Measurements from ENCODE around the gene RICTOR.

RICTOR gene

DNA sequence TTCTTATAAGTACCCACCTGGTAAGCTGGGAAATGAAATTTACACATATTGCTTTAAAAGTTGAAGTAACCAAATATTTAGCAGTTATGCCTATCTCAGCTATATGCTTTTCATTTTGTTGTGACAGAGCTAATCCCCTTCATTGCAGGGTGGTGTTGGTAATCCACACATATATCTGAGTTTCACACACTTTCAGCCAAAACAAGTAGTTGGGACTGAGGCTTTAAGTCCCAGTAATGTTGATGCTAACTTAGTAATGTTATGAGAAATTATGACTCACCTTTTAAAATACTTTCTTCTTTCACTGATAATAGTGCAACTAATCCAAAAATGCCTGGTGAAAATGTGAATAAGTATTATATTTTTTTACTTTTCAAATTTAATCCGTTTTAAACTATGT lies 19.2 kb upstream of the RICTOR start:
- TF ChIP-seq, protein P1, sequence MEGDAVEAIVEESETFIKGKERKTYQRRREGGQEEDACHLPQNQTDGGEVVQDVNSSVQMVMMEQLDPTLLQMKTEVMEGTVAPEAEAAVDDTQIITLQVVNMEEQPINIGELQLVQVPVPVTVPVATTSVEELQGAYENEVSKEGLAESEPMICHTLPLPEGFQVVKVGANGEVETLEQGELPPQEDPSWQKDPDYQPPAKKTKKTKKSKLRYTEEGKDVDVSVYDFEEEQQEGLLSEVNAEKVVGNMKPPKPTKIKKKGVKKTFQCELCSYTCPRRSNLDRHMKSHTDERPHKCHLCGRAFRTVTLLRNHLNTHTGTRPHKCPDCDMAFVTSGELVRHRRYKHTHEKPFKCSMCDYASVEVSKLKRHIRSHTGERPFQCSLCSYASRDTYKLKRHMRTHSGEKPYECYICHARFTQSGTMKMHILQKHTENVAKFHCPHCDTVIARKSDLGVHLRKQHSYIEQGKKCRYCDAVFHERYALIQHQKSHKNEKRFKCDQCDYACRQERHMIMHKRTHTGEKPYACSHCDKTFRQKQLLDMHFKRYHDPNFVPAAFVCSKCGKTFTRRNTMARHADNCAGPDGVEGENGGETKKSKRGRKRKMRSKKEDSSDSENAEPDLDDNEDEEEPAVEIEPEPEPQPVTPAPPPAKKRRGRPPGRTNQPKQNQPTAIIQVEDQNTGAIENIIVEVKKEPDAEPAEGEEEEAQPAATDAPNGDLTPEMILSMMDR (conservative IDR thresholded peaks at IDR 0.05) = no peak
- H3K27ac ChIP-seq = no peak overlapping the region

DNA sequence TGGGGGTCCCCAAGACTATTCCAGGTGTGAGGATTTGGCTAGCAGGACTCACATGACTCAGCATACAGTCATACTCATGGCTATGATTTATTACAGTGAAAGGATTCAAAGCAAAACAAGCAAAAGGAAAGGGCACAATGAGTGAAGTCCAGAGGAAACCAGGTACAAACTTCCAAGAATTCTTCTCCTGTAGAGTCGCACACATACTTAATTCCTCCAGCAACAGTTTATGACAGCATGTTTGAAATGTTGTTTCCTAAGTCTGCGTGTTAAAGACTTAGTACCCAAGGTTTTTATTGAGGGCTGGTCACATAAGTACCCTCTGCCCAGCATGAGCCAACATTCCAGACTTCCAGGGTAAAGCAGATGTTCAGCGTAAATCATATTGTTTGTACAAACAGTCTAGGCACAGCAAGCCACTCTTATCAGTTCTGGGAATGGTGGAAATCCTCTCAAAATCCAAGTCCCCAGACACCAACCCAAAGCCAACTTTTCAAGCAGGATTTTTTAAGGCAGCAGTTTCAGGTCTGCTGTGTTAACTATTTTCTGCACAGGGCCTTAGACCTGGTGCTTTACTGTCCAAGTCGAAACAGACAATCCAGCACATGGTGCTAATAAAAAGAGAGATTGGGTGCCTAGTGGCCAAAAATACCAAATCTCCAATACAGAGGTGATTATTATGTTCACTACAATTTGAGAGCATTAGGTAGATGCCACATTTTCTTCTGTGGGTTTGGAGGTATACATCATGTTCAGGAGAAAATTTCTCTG lies 18.6 kb upstream of the RICTOR start:
- TF ChIP-seq, protein P1 (conservative IDR thresholded peaks at IDR 0.05) = no peak
- no peak overlapping the region for H3K27ac ChIP-seq

DNA sequence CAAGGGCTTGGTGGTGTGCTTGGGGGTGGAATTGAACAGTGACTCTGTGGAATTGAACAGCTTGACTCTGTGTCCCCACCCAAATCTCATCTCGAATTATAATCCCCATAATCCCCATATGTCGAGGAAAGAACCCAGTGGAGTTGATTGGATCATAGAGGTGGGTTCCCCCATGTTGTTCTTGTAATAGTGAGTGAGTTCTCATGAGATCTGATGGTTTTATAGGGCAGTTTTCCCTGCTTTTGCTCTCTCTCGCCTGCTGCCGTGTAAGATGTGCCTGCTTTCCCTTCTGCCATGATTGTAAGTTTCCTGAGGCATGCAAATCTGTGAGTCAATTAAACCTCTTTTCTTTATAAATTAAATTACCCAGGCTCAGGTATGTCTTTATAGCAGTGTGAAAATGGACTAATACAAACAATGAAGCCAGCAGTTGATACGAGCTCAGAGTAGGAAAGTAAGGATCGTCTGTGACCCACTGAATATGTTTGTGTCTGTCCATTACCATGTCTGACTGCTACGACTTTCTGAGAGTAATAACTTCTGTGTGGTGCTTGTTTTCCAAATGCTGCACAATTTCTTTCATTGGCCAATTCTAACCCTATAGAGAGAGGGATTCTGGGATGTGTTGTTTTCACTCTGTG lies 17.9 kb upstream of the RICTOR start:
- TF ChIP-seq, protein P1 (conservative IDR thresholded peaks at IDR 0.05) = no peak
- H3K27ac ChIP-seq = no peak overlapping the region

DNA sequence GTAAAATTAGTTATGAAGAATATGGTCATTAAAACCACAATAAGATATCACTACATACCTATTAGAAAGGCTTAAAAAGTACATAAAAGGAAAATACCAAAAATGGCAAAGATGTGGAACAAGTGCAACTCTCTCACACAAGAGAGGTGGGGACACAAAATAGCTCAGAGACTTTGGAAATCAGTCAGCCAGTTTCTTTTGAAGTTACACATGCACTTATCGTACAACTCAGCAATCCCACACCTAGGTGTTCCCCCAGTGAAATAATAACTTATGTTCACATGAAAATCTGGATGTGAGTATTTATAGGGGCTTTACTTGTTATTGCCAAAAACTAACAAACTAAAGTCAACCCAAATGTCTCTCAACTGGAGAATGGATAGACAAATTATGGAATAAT lies 9.8 kb upstream of the RICTOR start:
- no peak overlapping the region for H3K27ac ChIP-seq
- TF ChIP-seq, protein P1 (conservative IDR thresholded peaks at IDR 0.05) = no peak

DNA sequence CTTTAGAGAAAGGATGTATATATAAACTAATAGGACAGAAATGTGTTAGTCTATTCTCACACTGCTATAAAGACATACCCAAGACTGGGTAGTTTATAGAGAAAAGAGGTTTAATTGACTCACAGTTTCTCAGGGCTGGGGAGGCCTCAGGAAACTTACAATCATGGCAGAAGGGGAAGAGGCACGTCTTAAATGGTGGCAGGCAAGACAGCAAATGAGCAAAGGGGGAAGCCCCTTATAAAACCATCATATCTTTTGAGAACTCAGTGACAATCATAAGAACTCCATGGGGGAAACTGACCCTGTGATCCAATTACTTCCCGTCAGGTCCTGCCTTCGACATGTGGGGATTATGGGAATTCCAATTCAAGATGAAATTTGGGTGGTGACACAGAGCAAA lies 8.8 kb upstream of the RICTOR start:
- no peak overlapping the region for H3K27ac ChIP-seq
- TF ChIP-seq, protein P1 (conservative IDR thresholded peaks at IDR 0.05) = no peak

DNA sequence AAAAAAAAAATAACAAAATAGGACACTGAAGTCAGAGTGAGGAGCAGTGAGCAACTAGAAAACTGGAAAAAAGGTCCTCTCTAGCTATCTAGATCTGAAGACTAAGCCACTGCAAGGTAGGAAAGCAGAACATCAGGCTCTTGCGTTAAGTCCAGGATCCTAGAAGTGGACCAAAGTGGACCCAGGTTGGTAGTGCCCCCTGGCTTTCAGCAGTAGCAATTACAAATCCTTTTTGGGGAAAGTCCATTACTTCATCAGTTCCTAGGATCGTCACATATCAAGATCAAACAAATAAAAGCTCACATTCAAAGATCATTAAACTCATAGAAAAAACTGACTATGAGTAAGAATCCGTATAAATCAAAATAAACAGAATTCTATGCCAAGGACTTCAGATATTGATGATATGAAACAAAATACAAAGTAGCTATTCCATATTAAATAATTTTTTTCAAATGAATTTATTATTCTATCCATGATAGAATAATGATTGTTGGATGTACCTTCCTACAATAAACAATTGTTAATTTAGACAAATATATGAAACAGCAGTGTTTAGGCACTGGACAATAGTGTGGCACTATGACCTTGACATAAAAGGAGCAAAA lies 6.5 kb upstream of the RICTOR start:
- TF ChIP-seq, protein P1 (conservative IDR thresholded peaks at IDR 0.05) = peak; percentile 85
- H3K27ac ChIP-seq = no peak overlapping the region

DNA sequence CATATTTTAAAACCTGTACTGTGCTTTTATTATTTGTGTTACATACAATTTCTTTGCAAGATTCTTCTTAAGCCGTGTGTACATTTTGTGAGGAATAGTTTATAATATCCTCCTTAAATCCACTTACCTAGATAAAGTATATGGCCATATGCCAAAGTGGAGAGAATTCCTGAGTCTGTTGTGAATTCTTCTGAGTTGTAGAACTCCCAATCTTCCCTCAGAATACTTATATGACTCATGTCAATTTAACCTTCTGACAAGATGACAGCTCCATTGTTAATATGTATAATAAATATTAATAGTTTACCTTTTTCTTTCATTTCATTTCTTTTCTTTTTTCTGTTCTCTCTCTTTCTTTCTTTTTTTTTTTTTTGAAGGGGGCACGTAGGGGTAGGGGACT lies 6.0 kb upstream of the RICTOR start:
- H3K27ac ChIP-seq = no peak overlapping the region
- TF ChIP-seq, protein P1 (conservative IDR thresholded peaks at IDR 0.05) = no peak
